ENCODE results near the gene SLC30A5. TPM values are rescaled to one million over a fixed set of nuclear protein-coding genes. Genes with fewer than 3 reads are reported as not detected.
"Not testable (repeated sequence)": the region's sequence is repeated elsewhere in the genome, so short reads cannot be mapped to it uniquely, and the experiment has no call there.

Gene SLC30A5
- polyA plus RNA-seq, 4 donors, result 85.0 to 103 (median 94.8) TPM

- no peak for DNase-seq (ENCODE audit: low read depth in 4 of 4, low spot score in 3 of 4)
These were observed 5.5 kb downstream of the SLC30A5 start for GRCh38 chr5:69099302-69099701.

GRCh38 chr5:69103521-69103920, 9.7 kb downstream of the SLC30A5 start:
- no peak for DNase-seq (ENCODE audit: low read depth in 4 of 4, low spot score in 3 of 4)

- DNase-seq (ENCODE audit: low read depth in 4 of 4, low spot score in 3 of 4), result no peak
These were observed 12.4 kb downstream of the SLC30A5 start for GRCh38 chr5:69105996-69106906.

GRCh38 chr5:69108367-69108766, 14.6 kb downstream of the SLC30A5 start:
- not testable (repeated sequence) for DNase-seq (ENCODE audit: low read depth in 4 of 4, low spot score in 3 of 4)

GRCh38 chr5:69113851-69114250, 20.0 kb downstream of the SLC30A5 start:
- no peak for DNase-seq (ENCODE audit: low read depth in 4 of 4, low spot score in 3 of 4)

- no peak for DNase-seq (ENCODE audit: low read depth in 4 of 4, low spot score in 3 of 4)
These were observed 21.7 kb downstream of the SLC30A5 start for GRCh38 chr5:69115526-69115925.

GRCh38 chr5:69129413-69129812, 35.6 kb downstream of the SLC30A5 start:
- no peak for DNase-seq (ENCODE audit: low read depth in 4 of 4, low spot score in 3 of 4)

GRCh38 chr5:69130241-69130640, 36.4 kb downstream of the SLC30A5 start:
- DNase-seq (ENCODE audit: low read depth in 4 of 4, low spot score in 3 of 4), result no peak

GRCh38 chr5:69131304-69131703, 37.5 kb downstream of the SLC30A5 start:
- no peak for DNase-seq (ENCODE audit: low read depth in 4 of 4, low spot score in 3 of 4)

- DNase-seq (ENCODE audit: low read depth in 4 of 4, low spot score in 3 of 4), result no peak
These were observed 40.3 kb downstream of the SLC30A5 start for GRCh38 chr5:69134126-69134525.

GRCh38 chr5:69136293-69136692, 42.5 kb downstream of the SLC30A5 start:
- no peak for DNase-seq (ENCODE audit: low read depth in 4 of 4, low spot score in 3 of 4)

GRCh38 chr5:69137208-69137607, 43.4 kb downstream of the SLC30A5 start:
- DNase-seq (ENCODE audit: low read depth in 4 of 4, low spot score in 3 of 4), result not testable (repeated sequence)

GRCh38 chr5:69137807-69138206, 44.0 kb downstream of the SLC30A5 start:
- no peak for DNase-seq (ENCODE audit: low read depth in 4 of 4, low spot score in 3 of 4)

- DNase-seq (ENCODE audit: low read depth in 4 of 4, low spot score in 3 of 4), result no peak
These were observed 45.0 kb downstream of the SLC30A5 start for GRCh38 chr5:69138766-69139165.

GRCh38 chr5:69140239-69140638, 46.4 kb downstream of the SLC30A5 start:
- DNase-seq (ENCODE audit: low read depth in 4 of 4, low spot score in 3 of 4), result not testable (repeated sequence)

- no peak for DNase-seq (ENCODE audit: low read depth in 4 of 4, low spot score in 3 of 4)
These were observed 47.0 kb downstream of the SLC30A5 start for GRCh38 chr5:69140827-69141226.

- DNase-seq (ENCODE audit: low read depth in 4 of 4, low spot score in 3 of 4), result not testable (repeated sequence)
These were observed 54.8 kb downstream of the SLC30A5 start for GRCh38 chr5:69148576-69148975.

- no peak for DNase-seq (ENCODE audit: low read depth in 4 of 4, low spot score in 3 of 4)
These were observed 55.3 kb downstream of the SLC30A5 start for GRCh38 chr5:69148981-69149675.

GRCh38 chr5:69149676-69150010, 55.8 kb downstream of the SLC30A5 start:
- no peak for DNase-seq (ENCODE audit: low read depth in 4 of 4, low spot score in 3 of 4)

- DNase-seq (ENCODE audit: low read depth in 4 of 4, low spot score in 3 of 4), result no peak
These were observed 58.9 kb downstream of the SLC30A5 start for GRCh38 chr5:69152731-69153130.

GRCh38 chr5:69156456-69156855, 62.6 kb downstream of the SLC30A5 start:
- no peak for DNase-seq (ENCODE audit: low read depth in 4 of 4, low spot score in 3 of 4)

- DNase-seq (ENCODE audit: low read depth in 4 of 4, low spot score in 3 of 4), result no peak
These were observed 64.2 kb downstream of the SLC30A5 start for GRCh38 chr5:69158039-69158438.

All from left renal pelvis (tissue), 4 donors.